HG03521 (cell line): ENCODE data around the gene SHE.
"Not testable (repeated sequence)": the region's sequence is repeated elsewhere in the genome, so short reads cannot be mapped to it uniquely, and the experiment has no call there.

Experiments
- ATAC-seq: cut with Tn5 transposase; IDR thresholded peaks from one replicate; pipeline ENCODE4 v1.9.1; 2021; ENCODE audit warnings: mild to moderate bottlenecking, moderate library complexity; ENCODE audit not compliant: unreplicated experiment

The SHE gene

GRCh38 chr1:154517661-154518060, 15.4 kb upstream of the SHE start:
- no peak for ATAC-seq

- no peak for ATAC-seq
Measured at GRCh38 chr1:154514066-154514553, 11.9 kb upstream of the SHE start.

GRCh38 chr1:154512760-154513159, 10.5 kb upstream of the SHE start:
- ATAC-seq: no peak

GRCh38 chr1:154503898-154504297, 1.7 kb upstream of the SHE start:
- ATAC-seq: no peak

GRCh38 chr1:154502744-154503115, 518 bp upstream of the SHE start:
- ATAC-seq: no peak

GRCh38 chr1:154501423-154502065, 668 bp downstream of the SHE start:
- no peak for ATAC-seq

- ATAC-seq: no peak
Measured at GRCh38 chr1:154500533-154500932, 1.7 kb downstream of the SHE start.

GRCh38 chr1:154499446-154499845, 2.8 kb downstream of the SHE start:
- no peak for ATAC-seq

GRCh38 chr1:154497026-154497806, 5.0 kb downstream of the SHE start:
- no peak for ATAC-seq

- no peak for ATAC-seq
Measured at GRCh38 chr1:154496383-154496782, 5.8 kb downstream of the SHE start.

GRCh38 chr1:154495496-154496273, 6.5 kb downstream of the SHE start:
- ATAC-seq: no peak

GRCh38 chr1:154493276-154493675, 8.9 kb downstream of the SHE start:
- ATAC-seq: no peak

- no peak for ATAC-seq
Measured at GRCh38 chr1:154492115-154492514, 10.1 kb downstream of the SHE start.

- ATAC-seq: no peak
Measured at GRCh38 chr1:154490317-154490716, 11.9 kb downstream of the SHE start.

- no peak for ATAC-seq
Measured at GRCh38 chr1:154489695-154490274, 12.4 kb downstream of the SHE start.

- no peak for ATAC-seq
Measured at GRCh38 chr1:154488922-154489321, 13.3 kb downstream of the SHE start.

GRCh38 chr1:154486756-154487155, 15.5 kb downstream of the SHE start:
- not testable (repeated sequence) for ATAC-seq

GRCh38 chr1:154485910-154486496, 16.2 kb downstream of the SHE start:
- ATAC-seq: no peak

- ATAC-seq: no peak
Measured at GRCh38 chr1:154485106-154485505, 17.1 kb downstream of the SHE start.

- ATAC-seq: no peak
Measured at GRCh38 chr1:154483941-154484803, 18.0 kb downstream of the SHE start.
